ENCODE results near the gene ANTXRL.
"Not testable (repeated sequence)": the region's sequence is repeated elsewhere in the genome, so short reads cannot be mapped to it uniquely, and the experiment has no call there.

The ANTXRL gene

GRCh38 chr10:46255210-46255609 lies 31.6 kb upstream of the ANTXRL start:
- not testable (repeated sequence) for FAIRE-seq

GRCh38 chr10:46255801-46256747 lies 30.7 kb upstream of the ANTXRL start:
- FAIRE-seq, result no peak

GRCh38 chr10:46257099-46257498 lies 29.7 kb upstream of the ANTXRL start:
- no peak for FAIRE-seq

- FAIRE-seq, result not testable (repeated sequence)
Measured at GRCh38 chr10:46262906-46263560, 23.8 kb upstream of the ANTXRL start.

GRCh38 chr10:46263831-46264268 lies 22.9 kb upstream of the ANTXRL start:
- no peak for FAIRE-seq

- no peak for FAIRE-seq
Measured at GRCh38 chr10:46264336-46264735, 22.5 kb upstream of the ANTXRL start.

GRCh38 chr10:46264737-46265368 lies 21.9 kb upstream of the ANTXRL start:
- no peak for FAIRE-seq

GRCh38 chr10:46265566-46266305 lies 21.1 kb upstream of the ANTXRL start:
- not testable (repeated sequence) for FAIRE-seq

GRCh38 chr10:46266306-46266985 lies 20.4 kb upstream of the ANTXRL start:
- FAIRE-seq, result no peak

- no peak for FAIRE-seq
Measured at GRCh38 chr10:46267132-46267985, 19.4 kb upstream of the ANTXRL start.

GRCh38 chr10:46268076-46268881 lies 18.5 kb upstream of the ANTXRL start:
- no peak for FAIRE-seq

GRCh38 chr10:46269554-46270053 lies 17.2 kb upstream of the ANTXRL start:
- not testable (repeated sequence) for FAIRE-seq

- FAIRE-seq, result no peak
Measured at GRCh38 chr10:46270086-46270811, 16.5 kb upstream of the ANTXRL start.

- FAIRE-seq, result not testable (repeated sequence)
Measured at GRCh38 chr10:46270963-46271530, 15.8 kb upstream of the ANTXRL start.

GRCh38 chr10:46271795-46272499 lies 14.8 kb upstream of the ANTXRL start:
- FAIRE-seq, result not testable (repeated sequence)

- FAIRE-seq, result no peak
Measured at GRCh38 chr10:46272863-46273415, 13.9 kb upstream of the ANTXRL start.

GRCh38 chr10:46273506-46274477 lies 13.0 kb upstream of the ANTXRL start:
- FAIRE-seq, result no peak
